H1 (cell line): Measurements from ENCODE around the gene CSF3. TPM values are rescaled to one million over a fixed set of nuclear protein-coding genes. Genes with fewer than 3 reads are reported as not detected.

Experiments used
- CHD7 ChIP-seq: fragments of 300-600 bp; sonication (generic); IDR thresholded peaks from 2 replicates; pipeline ENCODE4 v1.7.1; 2012; ENCODE audit warnings: low read length, moderate library complexity, mild to moderate bottlenecking, inconsistent platforms; ENCODE audit not compliant: insufficient replicate concordance
- JUN ChIP-seq: IDR thresholded peaks from 2 replicates; pipeline ENCODE4 v1.6.1; 2011; ENCODE audit warnings: low read depth, mild to moderate bottlenecking, improper control_type of control experiment, low read length
- MAFK ChIP-seq: IDR thresholded peaks from 2 replicates; pipeline ENCODE4 v1.6.1; 2012; ENCODE audit warnings: low read depth, mild to moderate bottlenecking, improper control_type of control experiment, low read length
- POLR2A ChIP-seq, 2 experiments: IDR thresholded peaks; 1 replicate in 1 of 2; 2 replicates in 1 of 2; pipeline ENCODE4 v1.6.1; 2011; ENCODE audit warnings: low read depth in 2 of 2, low read length in 2 of 2, mild to moderate bottlenecking in 2 of 2; ENCODE audit errors: control extremely low read depth in 1 of 2
- RFX5 ChIP-seq: IDR thresholded peaks from 2 replicates; pipeline ENCODE4 v1.6.1; 2011; ENCODE audit warnings: low read depth, low read length, improper control_type of control experiment, borderline replicate concordance
- SIRT6 ChIP-seq: IDR thresholded peaks from one replicate; pipeline ENCODE4 v1.7.1; 2012; ENCODE audit warnings: low read length, inconsistent platforms
- USF2 ChIP-seq: IDR thresholded peaks from 2 replicates; pipeline ENCODE4 v1.6.1; 2011; ENCODE audit warnings: low read length, improper control_type of control experiment
- polyA plus RNA-seq, 7 experiments: library from polyadenylated mRNA; depleted of rRNA in 3 of 7; stranded (reverse) in 5 of 7; unstranded in 2 of 7; fragments of >200 nt in 5 of 7; fragments of 200-250 nt in 2 of 7; gene quantifications; 1 replicate in 5 of 7; 2 replicates in 1 of 7; 4 replicates in 1 of 7; pipeline versions ENCODE4 v1.2.1 to v1.2.3, GENCODE V29; 2011 to 2013; ENCODE audit warnings: missing spikeins in 2 of 7, mixed read lengths in 2 of 7
- total RNA-seq: library from RNA; stranded (reverse); fragmentation: NEBNext Ultra II Directional; extraction: Animal tissue kit (Norgen Biotek cat#: 25700); gene quantifications from 2 replicates; pipeline ENCODE4 v1.2.1, GENCODE V29; 2021

The CSF3 gene
- total and polyA plus RNA-seq, 2 of the 8 experiments (the other 6 are each of a cell fraction or from before 2014, with no cell fraction given) = 0.03 TPM; not detected in 1

GRCh38 chr17:40014375-40014980 is 762 bp upstream of the CSF3 start (continued):
- TF ChIP-seq CHD7 (no peak), SIRT6 (no peak), JUN (no peak), USF2 (0 out of 2 replicates have a peak, but pooled peaks have one; percentile 6), RFX5 (no peak), POLR2A (IDR thresholded peaks at IDR 0.05; ENCODE audit: control extremely low read depth in 1 of 2, low read depth in 2 of 2, low read length in 2 of 2) (no peak), MAFK (no peak)
